Neural cell (in vitro differentiated cells): Measurements from ENCODE around the gene FLRT2. TPM values are rescaled to one million over a fixed set of nuclear protein-coding genes. Genes with fewer than 3 reads are reported as not detected.

ENCODE experiments used
- H2AFZ ChIP-seq: fragments of 200-600, 300-800 bp; sonication (generic), shearing (Covaris generic); 2 replicates; pipeline ENCODE4 v1.6.0; 2014; ENCODE audit warnings: low read depth, mild to moderate bottlenecking, antibody characterized with exemption, low read length, moderate library complexity
- H3F3A ChIP-seq: fragments of 200-600 bp; shearing (Covaris generic); 2 replicates; pipeline ENCODE4 v1.6.1; 2016; ENCODE audit warnings: mild to moderate bottlenecking, moderate library complexity, mixed read lengths, antibody characterized with exemption, low read length; ENCODE audit not compliant: insufficient read depth, poor library complexity, severe bottlenecking
- H3K27ac ChIP-seq: fragments of 200-600, 300-800 bp; sonication (generic), shearing (Covaris generic); 2 replicates; pipeline ENCODE4 v1.5.1; 2014; ENCODE audit warnings: mild to moderate bottlenecking, low read length, moderate library complexity
- H3K27me3 ChIP-seq: fragments of 300-800, 200-600 bp; sonication (generic), shearing (Covaris generic); 2 replicates; pipeline ENCODE4 v1.6.0; 2014; ENCODE audit warnings: mild to moderate bottlenecking, low read depth, low read length, moderate library complexity; ENCODE audit not compliant: insufficient read depth
- H3K36me3 ChIP-seq: fragments of 300-800, 200-600 bp; sonication (generic), shearing (Covaris generic); 2 replicates; pipeline ENCODE4 v1.5.1; 2014; ENCODE audit warnings: mild to moderate bottlenecking, antibody characterized with exemption, low read length, moderate library complexity; ENCODE audit not compliant: insufficient read depth
- H3K4me2 ChIP-seq: fragments of 300-800, 200-600 bp; sonication (generic), shearing (Covaris generic); 2 replicates; pipeline ENCODE4 v1.6.0; 2014; ENCODE audit warnings: mild to moderate bottlenecking, low read length
- H3K4me3 ChIP-seq: fragments of 300-800, 200-600 bp; sonication (generic), shearing (Covaris generic); 2 replicates; pipeline ENCODE4 v1.5.1; 2014; ENCODE audit warnings: mild to moderate bottlenecking, low read length, moderate library complexity
- H3K79me2 ChIP-seq: fragments of 200-600 bp; shearing (Covaris generic); replicated peaks from 2 replicates; pipeline ENCODE4 v1.6.0; 2014; ENCODE audit warnings: mild to moderate bottlenecking, low read length, moderate library complexity; ENCODE audit not compliant: insufficient read depth
- H3K9ac ChIP-seq: fragments of 300-800, 200-600 bp; sonication (generic), shearing (Covaris generic); 2 replicates; pipeline ENCODE4 v1.6.1; 2016; ENCODE audit warnings: mild to moderate bottlenecking, low read length, mixed read lengths
- H3K9me2 ChIP-seq: fragments of 200-600 bp; shearing (Covaris generic); 2 replicates; pipeline ENCODE4 v1.6.1; 2016; ENCODE audit warnings: mild to moderate bottlenecking, low read length, mixed read lengths; ENCODE audit not compliant: insufficient read depth
- H3K9me3 ChIP-seq: fragments of 200-600, 300-800 bp; sonication (generic), shearing (Covaris generic); 2 replicates; pipeline ENCODE4 v1.6.1; 2016; ENCODE audit warnings: mild to moderate bottlenecking, mixed run types, low read length, moderate library complexity, mixed read lengths
- H4K20me1 ChIP-seq: fragments of 200-600 bp; shearing (Covaris generic); 2 replicates; pipeline ENCODE4 v1.6.1; 2016; ENCODE audit warnings: mild to moderate bottlenecking, mixed run types; ENCODE audit not compliant: insufficient read depth
- CTCF ChIP-seq: fragments of 450-650 bp; IDR thresholded peaks from 2 replicates; pipeline ENCODE4 v1.5.1; 2014; ENCODE audit warnings: antibody characterized with exemption, mild to moderate bottlenecking, moderate library complexity; ENCODE audit not compliant: poor library complexity, severe bottlenecking
- EP300 ChIP-seq: fragments of 450-650 bp; conservative IDR thresholded peaks from 2 replicates; pipeline ENCODE4 v1.6.1; 2014; ENCODE audit warnings: antibody characterized with exemption, mild to moderate bottlenecking, moderate library complexity; ENCODE audit not compliant: poor library complexity, severe bottlenecking
- EZH2 ChIP-seq: fragments of 200-600, 300-800 bp; shearing (Covaris generic), sonication (generic); IDR thresholded peaks from 2 replicates; pipeline ENCODE4 v1.6.1; 2014; ENCODE audit warnings: antibody characterized with exemption, low read length, borderline replicate concordance, mild to moderate bottlenecking; ENCODE audit not compliant: insufficient read depth, poor library complexity, severe bottlenecking
- MXI1 ChIP-seq: fragments of 450-650 bp; conservative IDR thresholded peaks from 2 replicates; pipeline ENCODE4 v1.6.1; 2014; ENCODE audit warnings: antibody characterized with exemption, mild to moderate bottlenecking; ENCODE audit not compliant: poor library complexity, severe bottlenecking
- POLR2AphosphoS5 ChIP-seq: IDR thresholded peaks from 2 replicates; pipeline ENCODE4 v1.6.1; 2012
- RAD21 ChIP-seq: fragments of 450-650 bp; conservative IDR thresholded peaks from 2 replicates; pipeline ENCODE4 v1.6.1; 2014; ENCODE audit warnings: antibody characterized with exemption, mild to moderate bottlenecking, moderate library complexity
- REST ChIP-seq: IDR thresholded peaks from 2 replicates; pipeline ENCODE4 v1.6.1; 2012; ENCODE audit warnings: borderline replicate concordance
- SMC3 ChIP-seq: fragments of 450-650 bp; conservative IDR thresholded peaks from 2 replicates; pipeline ENCODE4 v1.6.1; 2014; ENCODE audit warnings: antibody characterized with exemption, mild to moderate bottlenecking, moderate library complexity; ENCODE audit not compliant: poor library complexity
- TAF1 ChIP-seq: IDR thresholded peaks from 2 replicates; pipeline ENCODE4 v1.6.1; 2012; ENCODE audit warnings: low read depth
- polyA plus RNA-seq: library from polyadenylated mRNA; depleted of rRNA; stranded (reverse); fragments of >200 nt; gene quantifications from 2 replicates; pipeline ENCODE4 v1.2.3, GENCODE V29; 2014

Gene FLRT2
- polyA plus RNA-seq, 1 donor from 2014 or later = 5.1 TPM

GRCh38 chr14:85517114-85517688, 12.7 kb upstream of the FLRT2 start:
- no peaks in the 10 kb centered on the region for H3F3A ChIP-seq
- no peak overlapping the region for H2AFZ ChIP-seq
- H3K9ac ChIP-seq = no peak overlapping the region
- no peaks in the 10 kb centered on the region for H3K36me3 ChIP-seq
- no peaks in the 10 kb centered on the region for H3K27me3 ChIP-seq
- no peaks in the 10 kb centered on the region for H4K20me1 ChIP-seq
- H3K4me2 ChIP-seq = no peak overlapping the region
- no peaks in the 10 kb centered on the region for H3K9me2 ChIP-seq
- no peaks in the 10 kb centered on the region for H3K9me3 ChIP-seq
- no peak overlapping the region for H3K27ac ChIP-seq
- no peak for TF ChIP-seq EZH2
- no peak for TF ChIP-seq RAD21
- TF ChIP-seq SMC3 = no peak
- TF ChIP-seq POLR2AphosphoS5 = no peak
- no peak for TF ChIP-seq EP300
- no peak for TF ChIP-seq REST
- TF ChIP-seq CTCF = no peak
- TF ChIP-seq MXI1 = no peak
- no peak for TF ChIP-seq TAF1
- H3K4me3 ChIP-seq = no peak overlapping the region
- H3K79me2 ChIP-seq = no peaks in the 10 kb centered on the region

GRCh38 chr14:85519661-85520305, 10.2 kb upstream of the FLRT2 start:
- no peaks in the 10 kb centered on the region for H4K20me1 ChIP-seq
- no peak overlapping the region for H3K4me2 ChIP-seq
- no peaks in the 10 kb centered on the region for H3K27me3 ChIP-seq
- no peak for TF ChIP-seq MXI1
- no peak for TF ChIP-seq REST
- TF ChIP-seq RAD21 = no peak
- no peak for TF ChIP-seq TAF1
- no peak for TF ChIP-seq POLR2AphosphoS5
- TF ChIP-seq CTCF = no peak
- TF ChIP-seq EP300 = no peak
- TF ChIP-seq SMC3 = no peak
- TF ChIP-seq EZH2 = no peak
- H2AFZ ChIP-seq = no peak overlapping the region
- H3K9me3 ChIP-seq = no peaks in the 10 kb centered on the region
- H3K9me2 ChIP-seq = no peaks in the 10 kb centered on the region
- no peak overlapping the region for H3K4me3 ChIP-seq
- H3F3A ChIP-seq = no peaks in the 10 kb centered on the region
- H3K27ac ChIP-seq = no peak overlapping the region
- no peaks in the 10 kb centered on the region for H3K79me2 ChIP-seq
- H3K9ac ChIP-seq = no peak overlapping the region
- no peaks in the 10 kb centered on the region for H3K36me3 ChIP-seq
